NCI-H446 (cell line): Measurements from ENCODE around the gene CHURC1.

Experiments used
- DNase-seq, 2 experiments: peaks; one replicate each; lab custom pipeline; 2025; lab: John Stamatoyannopoulos, UW

CHURC1 gene

GRCh38 chr14:64956697-64957406, 42.6 kb downstream of the CHURC1 start:
- DNase-seq, result no peak

GRCh38 chr14:64958201-64958600, 43.9 kb downstream of the CHURC1 start:
- DNase-seq, result no peak

DNA sequence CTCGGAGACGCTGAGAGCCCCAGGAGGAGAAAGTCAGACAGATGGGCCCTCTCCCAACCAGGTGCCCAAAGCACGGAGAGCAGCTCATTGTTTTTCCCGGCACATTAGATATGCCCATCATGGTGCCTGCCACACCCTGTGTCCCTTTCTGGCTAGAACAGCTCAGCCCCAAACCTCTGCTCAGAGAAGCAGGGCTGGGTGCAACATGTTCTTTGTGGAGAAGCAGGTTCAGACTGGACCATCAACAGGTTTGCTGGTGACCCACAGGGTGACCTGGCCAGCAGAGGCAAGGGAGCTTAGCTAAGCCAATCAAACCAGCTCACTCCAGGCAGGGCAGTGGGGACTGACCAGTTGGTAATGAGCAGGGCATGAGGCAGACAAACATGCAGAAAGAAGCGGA, 44.5 kb downstream of the CHURC1 start:
- no peak for DNase-seq

GRCh38 chr14:64960762-64961276, 46.6 kb downstream of the CHURC1 start:
- peak; percentile 56 to 85 for DNase-seq

- DNase-seq, result no peak
Observed at GRCh38 chr14:64963611-64964010, 49.4 kb downstream of the CHURC1 start.

DNA sequence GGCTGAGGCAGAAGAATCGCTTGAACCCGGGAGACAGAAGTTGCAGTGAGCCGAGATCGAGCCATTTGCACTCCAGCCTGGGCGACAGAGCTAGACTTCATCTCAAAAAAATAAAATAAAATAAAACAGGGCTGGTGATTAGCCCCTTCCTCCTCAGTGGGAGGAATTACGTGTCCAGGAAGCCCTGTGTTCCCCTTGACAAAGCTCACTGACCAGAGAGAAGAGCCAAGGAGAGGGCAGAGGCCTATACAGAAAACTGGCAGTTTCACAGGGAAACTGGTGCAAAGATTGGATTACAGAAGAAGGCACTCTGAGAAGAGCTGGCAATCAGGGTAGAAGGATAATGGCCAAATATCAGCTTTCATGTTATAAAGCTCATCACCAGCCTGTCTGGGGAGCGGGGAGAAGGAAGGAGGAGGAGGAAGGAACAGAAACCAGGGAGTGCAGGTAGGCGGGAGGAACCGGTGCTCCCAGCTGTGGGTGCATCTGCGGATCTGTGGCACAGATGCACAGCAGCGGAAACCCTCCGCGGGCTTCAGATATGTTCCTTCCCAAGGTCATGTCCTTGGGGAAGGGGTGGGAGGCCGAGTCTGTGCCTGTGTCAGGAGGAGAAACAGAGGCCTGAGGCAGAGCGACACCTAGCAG, 51.2 kb downstream of the CHURC1 start:
- DNase-seq, result no peak

- no peak for DNase-seq
Observed at GRCh38 chr14:64966976-64967375, 52.7 kb downstream of the CHURC1 start.

GRCh38 chr14:64968167-64968566, 53.9 kb downstream of the CHURC1 start:
- peak in 1 of 2 experiments; percentile 25 for DNase-seq

DNA sequence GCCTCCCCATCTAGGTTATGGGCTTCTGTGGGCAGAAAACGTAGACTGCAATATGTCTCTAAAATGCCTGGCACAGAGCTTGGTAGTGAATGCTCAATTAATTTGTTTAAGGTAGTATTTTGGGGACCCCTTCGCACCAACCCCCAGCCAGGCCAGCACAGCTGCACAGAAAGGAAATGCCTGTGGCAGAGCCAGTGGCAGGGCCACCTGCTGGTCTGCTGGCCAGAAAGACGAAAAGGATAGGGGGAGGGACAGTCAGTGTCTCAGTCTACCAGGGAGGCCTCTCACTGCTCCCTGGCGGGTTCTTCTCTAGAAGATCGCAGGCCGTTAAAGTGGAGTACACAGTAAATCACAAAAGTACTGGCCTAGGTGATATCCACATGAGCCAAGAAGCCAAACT, 54.4 kb downstream of the CHURC1 start:
- no peak for DNase-seq

DNA sequence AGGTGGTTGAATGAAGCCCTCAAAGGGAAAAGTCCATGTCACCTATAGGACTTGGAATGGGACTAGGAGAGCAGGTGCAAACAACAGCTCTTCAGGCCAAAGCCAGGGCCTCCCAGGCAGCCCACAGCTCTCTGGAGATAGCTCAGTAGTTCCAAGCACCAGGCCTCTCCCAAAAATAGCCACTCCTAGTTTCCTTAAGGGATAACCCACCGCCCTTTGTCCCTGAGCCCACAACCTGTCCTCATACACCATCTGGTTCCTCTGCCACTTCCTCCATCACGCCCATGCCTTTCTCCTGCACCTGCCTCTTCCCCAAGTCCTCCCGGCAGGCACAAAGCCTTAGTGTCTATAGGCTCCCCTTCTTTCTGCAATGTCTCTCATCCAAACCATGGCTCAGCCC, 55.8 kb downstream of the CHURC1 start:
- DNase-seq, result no peak

GRCh38 chr14:64970776-64971477, 56.7 kb downstream of the CHURC1 start:
- no peak for DNase-seq

GRCh38 chr14:64971491-64971942, 57.3 kb downstream of the CHURC1 start:
- DNase-seq, result no peak

DNA sequence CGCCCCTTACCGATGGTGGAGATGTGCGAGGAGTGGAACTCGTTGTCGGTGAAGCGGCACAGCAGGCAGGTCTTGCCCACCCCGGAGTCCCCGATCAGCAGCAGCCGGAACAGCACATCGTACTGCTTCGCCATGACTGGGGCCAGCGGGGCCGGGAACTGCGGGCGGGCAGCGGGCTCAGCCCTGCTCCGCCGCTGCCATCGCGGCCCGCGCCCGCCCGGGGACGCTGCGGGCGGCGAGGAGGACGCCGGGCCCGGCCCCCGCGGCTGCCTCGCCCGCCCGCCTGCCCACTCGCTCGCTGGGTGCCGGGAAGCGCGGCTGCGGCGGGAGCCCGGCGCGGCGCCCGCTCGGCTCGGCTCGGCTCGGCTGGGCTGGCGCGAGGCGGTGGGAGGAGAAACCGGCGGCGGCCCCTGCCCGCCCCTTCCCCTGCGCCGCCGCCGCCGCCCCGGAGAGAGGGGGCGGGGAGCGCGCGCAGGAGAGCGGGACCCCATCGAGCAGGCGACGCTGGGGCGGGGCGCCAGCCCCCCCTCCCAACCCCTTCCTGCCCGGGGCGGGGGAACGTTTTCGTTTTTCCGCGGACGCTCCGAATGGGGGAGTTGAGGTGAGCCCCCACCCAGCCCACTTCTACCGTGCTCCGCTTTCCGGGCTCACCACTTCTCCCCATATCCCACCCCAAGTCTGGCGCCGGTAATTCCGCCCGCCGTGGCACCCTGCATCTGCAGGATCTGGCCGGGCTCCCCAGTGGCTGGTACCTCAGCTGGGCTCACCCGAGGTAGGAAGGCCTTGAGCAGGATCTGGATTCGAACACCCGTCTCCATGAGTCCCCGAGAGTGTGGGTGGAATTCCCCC, 57.9 kb downstream of the CHURC1 start, which contains the start of gene RAB15:
Gene RAB15 (minus strand): TSS at position 394 of the 849 bp plus-strand sequence. CDS start 260 bp downstream, at position 134.
- DNase-seq, result peak in 1 of 2 experiments; percentile 24

GRCh38 chr14:64973026-64973442, 58.8 kb downstream of the CHURC1 start:
- DNase-seq, result no peak

DNA sequence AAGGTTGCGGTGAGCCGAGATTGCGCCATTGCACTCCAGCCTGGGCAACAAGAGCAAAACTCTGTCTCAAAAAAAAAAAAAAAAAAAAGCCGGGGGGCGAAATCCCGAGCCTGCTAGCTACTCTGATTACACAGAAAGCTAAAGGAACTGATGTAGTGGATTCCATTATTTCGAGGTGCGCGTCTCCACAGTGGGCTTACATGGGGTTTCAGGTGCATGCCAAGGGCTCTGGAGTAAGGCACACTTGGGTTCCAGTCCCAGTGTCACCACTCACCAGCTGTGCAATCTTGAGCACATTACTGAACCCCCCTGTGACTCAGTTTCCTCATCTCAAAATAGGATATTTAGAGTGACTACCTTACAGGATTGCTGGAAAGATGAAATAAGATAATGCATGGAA, 59.6 kb downstream of the CHURC1 start:
- DNase-seq, result no peak

DNA sequence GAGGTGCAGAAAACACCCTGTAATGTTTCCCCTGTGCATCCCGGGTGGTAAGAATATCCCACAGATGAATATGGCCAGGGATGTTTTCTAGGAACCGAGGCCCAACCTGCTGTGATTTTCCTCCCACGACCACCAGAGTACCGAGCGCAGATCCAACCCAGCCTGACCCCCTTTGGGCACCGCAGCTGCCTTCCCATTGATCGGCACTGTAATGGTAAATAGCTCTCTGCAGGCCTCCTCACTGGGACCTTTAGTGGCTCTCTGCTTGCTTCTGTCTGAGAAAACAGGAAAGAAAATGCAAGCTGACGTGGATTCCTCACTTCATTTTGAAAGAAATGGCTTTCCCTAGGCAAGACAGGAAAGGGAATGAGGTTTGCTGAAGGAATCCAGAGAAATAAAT, 60.3 kb downstream of the CHURC1 start:
- DNase-seq, result no peak

- DNase-seq, result no peak
Observed at GRCh38 chr14:64979336-64980074, 65.2 kb downstream of the CHURC1 start.

DNA sequence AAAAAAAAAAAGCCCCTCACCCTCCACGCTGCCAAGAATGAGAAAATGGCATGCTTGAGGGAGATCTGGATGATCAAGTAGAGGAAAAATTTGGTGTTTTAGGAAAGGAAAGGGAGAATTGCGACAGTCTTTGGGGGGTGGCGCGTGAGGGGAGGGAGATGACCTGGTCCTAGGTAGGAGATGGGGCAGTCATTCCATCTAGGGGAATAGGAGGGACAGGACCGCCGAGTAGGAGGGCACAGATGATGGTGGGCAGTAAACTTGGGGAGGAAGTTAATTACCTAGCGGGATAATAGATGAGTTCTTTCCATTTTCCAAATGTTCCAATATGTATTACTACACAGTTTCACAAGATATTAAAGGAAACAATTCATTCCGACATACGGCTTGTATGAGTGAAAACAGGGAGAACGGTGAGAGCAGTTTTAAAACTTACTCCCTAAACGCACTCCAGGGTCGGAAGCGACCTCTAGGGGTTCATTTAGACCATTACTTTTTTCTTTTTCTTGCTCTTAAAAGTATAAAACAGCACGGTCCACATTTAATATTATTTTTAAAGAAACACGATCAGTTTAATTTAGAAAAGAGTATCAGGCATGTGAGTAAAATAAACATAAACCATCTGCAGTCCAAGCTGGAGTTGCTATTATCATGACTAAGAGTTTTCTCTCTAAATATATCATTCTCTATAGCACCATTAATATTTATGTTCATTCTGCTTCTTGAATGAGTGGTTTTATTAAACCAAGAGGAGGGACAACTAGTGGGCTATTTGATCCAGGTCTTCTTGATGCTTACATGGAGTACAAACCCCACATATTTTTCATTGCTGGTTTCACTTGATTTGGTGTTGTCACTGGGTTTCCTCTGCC, 69.4 kb downstream of the CHURC1 start:
- DNase-seq, result peak; percentile 4 to 48
